Erythroblast (primary cell): ENCODE data around the gene ANKFY1.

ENCODE experiments used
- GATA1 ChIP-seq: IDR thresholded peaks from 2 replicates; pipeline ENCODE4 v1.6.1; 2011; ENCODE audit warnings: low read depth, mild to moderate bottlenecking, control low read depth, low read length, moderate library complexity
- POLR2A ChIP-seq: IDR thresholded peaks from 2 replicates; pipeline ENCODE4 v1.6.1; 2011; ENCODE audit warnings: mild to moderate bottlenecking, low read length

- no peak for TF ChIP-seq POLR2A
- TF ChIP-seq GATA1 = no peak
Observed at GRCh38 chr17:4270736-4271135, 7.0 kb upstream of the ANKFY1 start.
